Measurements from ENCODE around the gene ZNF554.
"Not testable (repeated sequence)": the region's sequence is repeated elsewhere in the genome, so short reads cannot be mapped to it uniquely, and the experiment has no call there.

The ZNF554 gene

GRCh38 chr19:2811735-2812413 lies 7.8 kb upstream of the ZNF554 start:
- Histone ChIP-seq H3K4me3 (ENCODE audit: low read depth in 1 of 2, low read length in 2 of 2) (no peak overlapping the region), H3K27ac (ENCODE audit: low read depth, low read length) (no peak overlapping the region), H3K27me3 (ENCODE audit: control insufficient read depth in 1 of 2, insufficient read depth in 2 of 2, low read length in 2 of 2) (no peaks in the 10 kb centered on the region), H3K9ac (ENCODE audit: low read length) (no peak overlapping the region), H3K36me3 (ENCODE audit: insufficient read depth, low read length) (no peaks in the 10 kb centered on the region), H3K4me1 (ENCODE audit: insufficient read depth, low read length) (no peaks in the 10 kb centered on the region), H3K9me3 (ENCODE audit: low read length) (no peaks in the 10 kb centered on the region)

DNA sequence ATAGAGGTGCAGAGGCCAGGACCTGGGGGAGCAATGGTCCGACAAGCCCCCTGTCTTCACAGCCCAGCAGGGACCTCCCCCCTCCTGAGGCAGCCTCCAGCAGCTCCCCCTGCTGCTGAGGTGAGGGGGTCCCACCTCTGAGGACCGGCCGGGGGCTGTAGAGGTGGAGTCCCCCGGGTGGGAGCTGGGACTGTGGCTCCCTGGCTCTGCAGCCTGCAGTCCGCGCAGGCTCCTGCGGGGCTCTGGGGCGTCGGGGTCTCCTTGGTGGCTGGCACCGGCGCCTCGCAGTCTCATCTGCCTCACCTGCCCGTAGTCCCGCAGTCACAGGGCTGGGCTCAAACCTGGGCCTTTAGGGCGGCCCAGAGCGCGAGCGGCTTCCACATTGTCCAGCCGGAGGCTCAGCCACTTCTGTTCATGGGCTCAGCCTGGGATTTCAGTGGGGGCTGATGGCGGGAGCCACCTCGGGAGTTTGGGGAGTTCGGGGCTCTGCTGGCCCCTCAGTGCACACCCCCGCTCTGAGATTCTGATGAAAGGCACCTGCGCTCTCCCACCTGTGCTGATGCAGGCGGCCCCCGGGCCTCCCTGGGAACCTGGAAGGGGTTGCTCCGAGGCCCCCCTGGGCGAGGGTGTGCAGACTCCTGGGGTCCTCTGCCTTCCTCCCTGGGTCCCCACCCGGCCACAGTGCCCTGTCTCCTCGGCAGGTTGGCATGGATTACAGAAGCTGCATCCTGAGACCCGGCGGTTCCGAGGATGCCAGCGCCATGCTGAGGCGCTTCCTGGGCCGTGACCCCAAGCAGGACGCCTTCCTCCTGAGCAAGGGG lies 7.0 kb upstream of the ZNF554 start:
- Histone ChIP-seq H3K9ac (ENCODE audit: low read length) (no peak overlapping the region), H3K27ac (ENCODE audit: low read depth, low read length) (no peak overlapping the region), H3K36me3 (ENCODE audit: insufficient read depth, low read length) (no peaks in the 10 kb centered on the region), H3K9me3 (ENCODE audit: low read length) (no peaks in the 10 kb centered on the region), H3K4me3 (ENCODE audit: low read depth in 1 of 2, low read length in 2 of 2) (no peak overlapping the region), H3K4me1 (ENCODE audit: insufficient read depth, low read length) (no peaks in the 10 kb centered on the region), H3K27me3 (ENCODE audit: control insufficient read depth in 1 of 2, insufficient read depth in 2 of 2, low read length in 2 of 2) (no peaks in the 10 kb centered on the region)

DNA sequence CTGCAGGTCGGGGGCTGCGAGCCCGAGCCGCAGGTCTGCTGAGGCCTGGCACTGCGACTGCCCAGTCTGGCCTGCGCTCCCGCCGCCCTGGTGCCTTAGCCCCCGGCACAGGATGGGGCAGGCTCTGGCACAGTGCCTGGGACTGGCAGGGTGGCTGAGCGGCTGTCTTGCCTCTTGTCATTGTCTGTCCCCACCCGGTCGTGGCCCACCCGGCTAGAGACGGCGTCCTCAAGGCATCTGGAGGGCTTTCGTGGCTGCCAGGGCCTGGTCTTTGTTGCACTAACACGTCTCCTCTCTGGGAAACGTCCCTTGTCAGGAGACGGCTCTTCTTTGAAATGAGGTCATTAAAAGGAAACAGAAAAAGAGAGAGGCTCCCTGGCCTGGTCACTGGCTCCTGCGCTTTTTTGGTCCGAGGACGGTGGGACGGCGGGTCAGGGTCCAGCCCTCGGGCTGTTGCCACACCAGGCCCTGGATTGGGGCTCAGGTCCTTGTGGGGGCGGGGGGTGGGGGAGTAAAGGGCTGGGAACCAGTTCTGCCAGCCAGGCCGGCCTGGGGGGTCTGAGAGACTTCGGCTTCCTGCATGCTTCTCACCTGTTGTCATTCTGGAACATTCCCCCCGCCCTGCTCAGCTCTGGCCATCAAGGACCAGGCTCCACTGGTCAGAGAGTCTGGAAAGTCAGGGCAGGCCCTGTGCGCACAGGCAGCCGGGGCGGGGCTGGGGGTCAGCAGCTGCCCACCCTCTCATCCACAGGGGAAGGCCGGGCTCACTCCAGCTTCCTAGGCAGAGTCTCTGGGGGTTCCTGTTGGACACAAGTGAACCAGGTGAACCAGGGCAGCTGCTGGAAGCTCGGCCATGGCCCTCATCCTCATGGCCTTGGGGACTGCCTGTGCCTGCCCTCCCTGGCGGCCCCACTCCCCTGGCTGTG lies 6.2 kb upstream of the ZNF554 start:
- Histone ChIP-seq H3K27me3 (ENCODE audit: control insufficient read depth in 1 of 2, insufficient read depth in 2 of 2, low read length in 2 of 2) (no peaks in the 10 kb centered on the region), H3K4me1 (ENCODE audit: insufficient read depth, low read length) (no peaks in the 10 kb centered on the region), H3K27ac (ENCODE audit: low read depth, low read length) (no peak overlapping the region), H3K9me3 (ENCODE audit: low read length) (no peaks in the 10 kb centered on the region), H3K9ac (ENCODE audit: low read length) (no peak overlapping the region), H3K36me3 (ENCODE audit: insufficient read depth, low read length) (no peaks in the 10 kb centered on the region), H3K4me3 (ENCODE audit: low read depth in 1 of 2, low read length in 2 of 2) (no peak overlapping the region)

DNA sequence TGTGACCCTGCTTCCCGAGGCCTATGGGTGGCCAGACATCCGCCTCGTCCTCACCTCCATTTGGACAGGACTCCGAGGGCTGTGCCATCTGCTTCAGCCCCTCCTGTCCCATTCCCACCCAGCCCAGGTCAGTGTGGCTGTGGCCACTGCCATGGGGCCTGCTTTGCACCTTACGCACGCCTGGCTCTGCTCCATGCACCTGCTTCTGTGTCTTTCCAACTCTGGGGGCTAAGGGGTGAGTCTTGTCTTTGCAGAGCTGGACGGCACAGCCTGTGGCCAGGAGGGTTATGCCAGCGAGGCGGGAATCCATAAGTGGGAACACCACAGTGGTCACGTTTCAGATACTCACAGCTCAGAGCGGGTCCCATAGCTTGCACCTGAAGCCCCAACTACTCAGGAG lies 5.2 kb upstream of the ZNF554 start:
- H3K4me1 ChIP-seq (ENCODE audit: insufficient read depth, low read length), result no peaks in the 10 kb centered on the region
- no peaks in the 10 kb centered on the region for H3K27me3 ChIP-seq (ENCODE audit: control insufficient read depth in 1 of 2, insufficient read depth in 2 of 2, low read length in 2 of 2)
- no peaks in the 10 kb centered on the region for H3K9me3 ChIP-seq (ENCODE audit: low read length)
- no peaks in the 10 kb centered on the region for H3K36me3 ChIP-seq (ENCODE audit: insufficient read depth, low read length)
- H3K9ac ChIP-seq (ENCODE audit: low read length), result no peak overlapping the region
- H3K4me3 ChIP-seq (ENCODE audit: low read depth in 1 of 2, low read length in 2 of 2), result no peak overlapping the region
- no peak overlapping the region for H3K27ac ChIP-seq (ENCODE audit: low read depth, low read length)

DNA sequence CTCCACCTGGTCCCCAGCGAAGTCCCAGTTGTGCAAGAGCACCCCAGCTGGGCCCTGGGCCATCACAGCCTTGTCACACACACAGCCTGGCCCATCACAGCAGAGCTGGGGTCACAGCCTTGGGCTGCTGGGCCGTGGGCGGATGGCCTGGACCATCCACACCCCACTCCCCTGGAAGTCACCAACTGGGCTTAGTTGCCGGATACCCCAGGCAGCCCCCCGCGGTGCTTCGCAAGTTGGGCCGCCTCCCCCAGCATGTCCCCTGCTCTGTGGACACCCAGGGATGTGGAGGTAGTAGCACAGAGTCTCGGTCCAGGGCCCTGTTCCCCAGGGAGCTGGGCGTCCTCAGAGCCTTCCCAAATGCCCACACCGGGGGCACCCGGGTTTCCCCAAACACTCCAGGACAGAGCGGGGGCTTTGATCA lies 4.5 kb upstream of the ZNF554 start:
- Histone ChIP-seq H3K36me3 (ENCODE audit: insufficient read depth, low read length) (no peaks in the 10 kb centered on the region), H3K27me3 (ENCODE audit: control insufficient read depth in 1 of 2, insufficient read depth in 2 of 2, low read length in 2 of 2) (no peaks in the 10 kb centered on the region), H3K4me1 (ENCODE audit: insufficient read depth, low read length) (no peaks in the 10 kb centered on the region), H3K27ac (ENCODE audit: low read depth, low read length) (no peak overlapping the region), H3K9me3 (ENCODE audit: low read length) (no peaks in the 10 kb centered on the region), H3K4me3 (ENCODE audit: low read depth in 1 of 2, low read length in 2 of 2) (no peak overlapping the region), H3K9ac (ENCODE audit: low read length) (no peak overlapping the region)

DNA sequence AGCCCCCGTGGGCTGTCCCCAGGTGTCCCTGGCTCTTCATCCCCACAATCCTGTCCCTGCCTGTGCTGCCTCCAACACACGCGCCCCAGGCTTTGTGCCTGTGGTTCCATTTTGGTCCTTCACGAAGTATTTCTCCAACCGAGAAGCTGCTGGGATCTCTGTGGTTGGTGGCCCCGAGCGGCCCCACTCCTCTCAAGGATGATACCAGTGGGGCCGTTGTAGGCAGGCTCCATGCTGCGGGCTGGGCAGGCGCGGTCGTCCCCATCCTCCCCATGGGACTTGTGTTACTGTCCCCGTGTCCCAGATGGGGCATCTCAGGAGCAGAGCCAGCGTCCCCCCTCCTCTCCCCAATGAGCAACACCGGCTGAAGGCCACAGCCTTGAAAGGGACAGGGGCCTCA lies 3.7 kb upstream of the ZNF554 start:
- Histone ChIP-seq H3K4me3 (ENCODE audit: low read depth in 1 of 2, low read length in 2 of 2) (no peak overlapping the region), H3K9ac (ENCODE audit: low read length) (no peak overlapping the region), H3K27me3 (ENCODE audit: control insufficient read depth in 1 of 2, insufficient read depth in 2 of 2, low read length in 2 of 2) (no peaks in the 10 kb centered on the region)

GRCh38 chr19:2816641-2817040 lies 3.0 kb upstream of the ZNF554 start:
- Histone ChIP-seq H3K27ac (ENCODE audit: low read depth, low read length) (no peak overlapping the region), H3K36me3 (ENCODE audit: insufficient read depth, low read length) (no peaks in the 10 kb centered on the region), H3K9me3 (ENCODE audit: low read length) (no peaks in the 10 kb centered on the region), H3K4me1 (ENCODE audit: insufficient read depth, low read length) (no peaks in the 10 kb centered on the region), H3K4me3 (ENCODE audit: low read depth in 1 of 2, low read length in 2 of 2) (no peak overlapping the region), H3K27me3 (ENCODE audit: control insufficient read depth in 1 of 2, insufficient read depth in 2 of 2, low read length in 2 of 2) (no peaks in the 10 kb centered on the region), H3K9ac (ENCODE audit: low read length) (no peak overlapping the region)

More for the DNA sequence above, 3.7 kb upstream of the ZNF554 start:
- H3K27ac ChIP-seq (ENCODE audit: low read depth, low read length), result no peak overlapping the region
- H3K9me3 ChIP-seq (ENCODE audit: low read length), result no peaks in the 10 kb centered on the region
- no peaks in the 10 kb centered on the region for H3K4me1 ChIP-seq (ENCODE audit: insufficient read depth, low read length)
- no peaks in the 10 kb centered on the region for H3K36me3 ChIP-seq (ENCODE audit: insufficient read depth, low read length)

- H3K36me3 ChIP-seq (ENCODE audit: insufficient read depth, low read length); H3K4me1 ChIP-seq (ENCODE audit: insufficient read depth, low read length); H3K4me3 ChIP-seq (ENCODE audit: low read depth in 1 of 2, low read length in 2 of 2); H3K9me3 ChIP-seq (ENCODE audit: low read length); H3K27me3 ChIP-seq (ENCODE audit: control insufficient read depth in 1 of 2, insufficient read depth in 2 of 2, low read length in 2 of 2); H3K27ac ChIP-seq (ENCODE audit: low read depth, low read length); H3K9ac ChIP-seq (ENCODE audit: low read length): not testable (repeated sequence)
Observed at GRCh38 chr19:2817237-2817829, 2.3 kb upstream of the ZNF554 start.

DNA sequence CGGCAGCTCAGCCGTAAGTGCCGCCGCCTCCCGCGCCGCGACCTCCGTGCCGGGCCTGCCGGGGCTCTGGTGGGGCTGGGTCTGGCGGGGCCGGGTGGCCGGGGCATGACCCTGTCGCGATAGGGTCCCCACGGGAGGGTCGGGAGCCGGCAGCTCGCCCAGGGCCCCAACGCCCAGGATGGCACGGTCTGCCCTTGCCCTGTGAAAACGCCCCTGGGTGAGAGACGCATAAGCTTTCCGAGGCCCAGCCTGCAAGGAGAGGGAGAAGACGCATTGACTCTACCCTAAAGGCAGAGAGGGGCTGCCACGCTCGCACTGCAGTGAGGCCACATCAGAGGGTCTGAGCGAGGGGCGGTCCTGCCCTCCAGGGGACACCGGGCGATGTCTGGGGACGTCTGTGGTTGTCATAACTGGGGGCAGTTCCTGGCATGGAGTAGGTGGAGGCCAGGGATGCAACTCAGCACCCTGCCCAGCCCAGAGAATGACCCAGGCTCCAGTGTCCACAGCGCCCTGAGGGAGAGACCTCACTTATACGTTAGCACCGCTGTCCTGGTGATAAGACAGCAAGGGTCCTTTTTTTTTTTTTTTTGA lies 539 bp downstream of the ZNF554 start:
- H3K4me3 ChIP-seq (ENCODE audit: low read depth in 1 of 2, low read length in 2 of 2), result peak overlapping the region; percentile 85
- no peaks in the 10 kb centered on the region for H3K36me3 ChIP-seq (ENCODE audit: insufficient read depth, low read length)
- no peaks in the 10 kb centered on the region for H3K4me1 ChIP-seq (ENCODE audit: insufficient read depth, low read length)
- peak overlapping the region; percentile 63 for H3K27ac ChIP-seq (ENCODE audit: low read depth, low read length)
- no peaks in the 10 kb centered on the region for H3K9me3 ChIP-seq (ENCODE audit: low read length)
- H3K27me3 ChIP-seq (ENCODE audit: control insufficient read depth in 1 of 2, insufficient read depth in 2 of 2, low read length in 2 of 2), result no peaks in the 10 kb centered on the region
- H3K9ac ChIP-seq (ENCODE audit: low read length), result peak overlapping the region; percentile 33

GRCh38 chr19:2822846-2823245 lies 3.2 kb downstream of the ZNF554 start:
- Histone ChIP-seq H3K4me1 (ENCODE audit: insufficient read depth, low read length) (no peaks in the 10 kb centered on the region), H3K36me3 (ENCODE audit: insufficient read depth, low read length) (peaks cover 12% of the 10 kb centered on the region), H3K27me3 (ENCODE audit: control insufficient read depth in 1 of 2, insufficient read depth in 2 of 2, low read length in 2 of 2) (no peaks in the 10 kb centered on the region), H3K27ac (ENCODE audit: low read depth, low read length) (no peak overlapping the region), H3K9me3 (ENCODE audit: low read length) (no peaks in the 10 kb centered on the region), H3K9ac (ENCODE audit: low read length) (no peak overlapping the region), H3K4me3 (ENCODE audit: low read depth in 1 of 2, low read length in 2 of 2) (no peak overlapping the region)

- H3K9me3 ChIP-seq (ENCODE audit: low read length), result no peaks in the 10 kb centered on the region
- H3K4me1 ChIP-seq (ENCODE audit: insufficient read depth, low read length), result no peaks in the 10 kb centered on the region
- no peak overlapping the region for H3K27ac ChIP-seq (ENCODE audit: low read depth, low read length)
- no peak overlapping the region for H3K4me3 ChIP-seq (ENCODE audit: low read depth in 1 of 2, low read length in 2 of 2)
- H3K27me3 ChIP-seq (ENCODE audit: control insufficient read depth in 1 of 2, insufficient read depth in 2 of 2, low read length in 2 of 2), result no peaks in the 10 kb centered on the region
- peaks cover 18% of the 10 kb centered on the region for H3K36me3 ChIP-seq (ENCODE audit: insufficient read depth, low read length)
- no peak overlapping the region for H3K9ac ChIP-seq (ENCODE audit: low read length)
Observed at GRCh38 chr19:2823646-2824045, 4.0 kb downstream of the ZNF554 start.
